Measurements from ENCODE around the gene CCT6B. TPM values are rescaled to one million over a fixed set of nuclear protein-coding genes. Genes with fewer than 3 reads are reported as not detected.

Gene CCT6B
- total and polyA plus RNA-seq, 3 donors from 2014 or later, result 46.8 to 226 (median 56.5) TPM

DNA sequence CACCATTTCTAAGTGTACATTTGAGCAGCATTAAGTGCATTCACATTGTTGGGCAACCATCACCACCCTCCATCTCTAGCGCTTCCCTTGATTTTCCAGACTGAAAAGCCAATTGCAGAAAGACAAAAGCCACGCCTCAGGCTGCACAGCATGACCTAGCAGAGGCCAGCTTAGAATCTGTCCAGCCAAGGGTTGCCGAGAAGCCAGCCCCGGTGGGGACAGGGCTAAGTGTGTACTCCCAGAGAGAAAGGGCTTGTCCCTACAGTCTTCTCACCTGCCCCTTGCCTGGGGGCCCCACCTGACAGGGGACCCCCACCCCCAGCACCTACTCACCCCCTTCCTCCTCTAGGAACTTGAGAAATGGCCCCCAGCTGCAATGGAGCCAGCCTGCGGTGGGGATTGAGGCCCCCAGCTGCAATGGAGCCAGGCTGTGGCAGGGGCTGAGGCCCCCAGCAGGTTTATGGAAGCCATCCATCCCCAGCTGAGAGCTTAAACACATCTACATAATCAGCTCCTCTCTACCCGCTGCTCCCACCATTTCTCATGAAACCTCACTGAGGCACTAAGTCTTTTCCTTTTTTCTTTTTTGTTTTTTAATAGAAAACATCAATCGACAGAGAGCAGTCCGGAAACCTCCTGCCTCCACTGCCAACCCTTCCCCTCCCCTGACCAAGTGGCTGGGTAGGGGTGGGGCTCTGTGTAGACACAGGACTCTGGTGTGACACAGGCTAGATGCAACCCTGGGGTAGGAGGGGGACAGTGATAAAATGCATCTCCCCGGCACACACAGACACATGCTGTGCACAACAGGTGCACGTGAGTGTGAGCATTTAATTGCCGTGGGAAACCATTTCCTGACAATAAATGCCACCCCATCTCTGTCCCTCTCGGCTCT, 77.9 kb downstream of the CCT6B start:
- H3K36me3 ChIP-seq (ENCODE audit: low read depth, missing control alignments), result no peaks in the 10 kb centered on the region
- no peak for TF ChIP-seq POLR2A (IDR thresholded peaks at IDR 0.05)
- TF ChIP-seq, protein P1, sequence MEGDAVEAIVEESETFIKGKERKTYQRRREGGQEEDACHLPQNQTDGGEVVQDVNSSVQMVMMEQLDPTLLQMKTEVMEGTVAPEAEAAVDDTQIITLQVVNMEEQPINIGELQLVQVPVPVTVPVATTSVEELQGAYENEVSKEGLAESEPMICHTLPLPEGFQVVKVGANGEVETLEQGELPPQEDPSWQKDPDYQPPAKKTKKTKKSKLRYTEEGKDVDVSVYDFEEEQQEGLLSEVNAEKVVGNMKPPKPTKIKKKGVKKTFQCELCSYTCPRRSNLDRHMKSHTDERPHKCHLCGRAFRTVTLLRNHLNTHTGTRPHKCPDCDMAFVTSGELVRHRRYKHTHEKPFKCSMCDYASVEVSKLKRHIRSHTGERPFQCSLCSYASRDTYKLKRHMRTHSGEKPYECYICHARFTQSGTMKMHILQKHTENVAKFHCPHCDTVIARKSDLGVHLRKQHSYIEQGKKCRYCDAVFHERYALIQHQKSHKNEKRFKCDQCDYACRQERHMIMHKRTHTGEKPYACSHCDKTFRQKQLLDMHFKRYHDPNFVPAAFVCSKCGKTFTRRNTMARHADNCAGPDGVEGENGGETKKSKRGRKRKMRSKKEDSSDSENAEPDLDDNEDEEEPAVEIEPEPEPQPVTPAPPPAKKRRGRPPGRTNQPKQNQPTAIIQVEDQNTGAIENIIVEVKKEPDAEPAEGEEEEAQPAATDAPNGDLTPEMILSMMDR (IDR thresholded peaks at IDR 0.05), result no peak
- H3K9me3 ChIP-seq, result no peaks in the 10 kb centered on the region
- H3K4me3 ChIP-seq, result no peak overlapping the region
- H3K27ac ChIP-seq, result no peak overlapping the region
- intact Hi-C loops (cut with DNase I; ENCODE audit: low total_unique reads), result no loop called here
- no peaks in the 10 kb centered on the region for H3K27me3 ChIP-seq
- H3K4me1 ChIP-seq, result no peaks in the 10 kb centered on the region
- no peak for DNase-seq
- 41 to 52% methylated on average over 11 to 12 of the region's 12 CpGs for WGBS, 2 donors

DNA sequence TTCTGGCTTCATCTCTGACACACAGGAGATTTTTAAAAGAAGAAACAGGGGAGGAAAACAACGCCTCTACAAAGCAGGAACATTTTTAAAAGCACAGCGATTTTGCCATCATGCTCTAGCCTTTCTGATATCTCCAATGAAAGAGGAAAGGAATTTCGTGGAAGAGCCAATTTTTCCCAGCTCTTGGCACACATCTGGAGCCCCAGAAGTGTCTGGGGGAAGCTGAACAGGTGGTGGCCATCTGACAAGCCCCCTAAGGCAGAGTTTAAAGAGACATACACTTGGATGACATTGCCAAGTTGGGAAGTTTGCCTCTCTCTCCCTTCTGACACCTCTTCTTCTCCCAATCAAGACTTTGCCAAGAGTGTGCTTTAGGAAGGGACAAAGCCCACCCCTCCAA, 82.1 kb downstream of the CCT6B start:
- no peaks in the 10 kb centered on the region for H3K9me3 ChIP-seq
- no peak for DNase-seq
- no peaks in the 10 kb centered on the region for H3K4me1 ChIP-seq
- 36 to 50% methylated on average over 3 of the region's 3 CpGs for WGBS, 2 donors
- no peak overlapping the region for H3K27ac ChIP-seq
- no peak for TF ChIP-seq POLR2A (IDR thresholded peaks at IDR 0.05)
- TF ChIP-seq, protein P1 (IDR thresholded peaks at IDR 0.05), result no peak
- H3K27me3 ChIP-seq, result no peaks in the 10 kb centered on the region
- no peak overlapping the region for H3K4me3 ChIP-seq
- intact Hi-C loops (cut with DNase I; ENCODE audit: low total_unique reads), result no loop called here
- no peaks in the 10 kb centered on the region for H3K36me3 ChIP-seq (ENCODE audit: low read depth, missing control alignments)

Other genes starting within 250 kb of the CCT6B start
- 10 to 100 TPM; 20.2 to 21.6 TPM for gene ZNF830, start 80 bp upstream of the CCT6B start, total RNA-seq
- gene ZNF830, start 80 bp upstream of the CCT6B start, polyA plus RNA-seq (ENCODE audit: insufficient read depth, low read depth, low replicate concordance), result 20.6 TPM
- gene LIG3, start 19.1 kb upstream of the CCT6B start, total RNA-seq, result 10 to 100 TPM; 66.7 to 70.9 TPM
- 54.4 TPM for gene LIG3, start 19.1 kb upstream of the CCT6B start, polyA plus RNA-seq (ENCODE audit: insufficient read depth, low read depth, low replicate concordance)
- 10 to 100 TPM; 42.0 to 46.3 TPM for gene RFFL, start 102.2 kb upstream of the CCT6B start, total RNA-seq
- 68.6 TPM for gene RFFL, start 102.2 kb upstream of the CCT6B start, polyA plus RNA-seq (ENCODE audit: insufficient read depth, low read depth, low replicate concordance)
- gene RAD51D, start 158.4 kb upstream of the CCT6B start, total RNA-seq, result 10 to 100 TPM; 16.8 to 18.4 TPM
- 24.3 TPM for gene RAD51D, start 158.4 kb upstream of the CCT6B start, polyA plus RNA-seq (ENCODE audit: insufficient read depth, low read depth, low replicate concordance)
- gene FNDC8, start 160.2 kb upstream of the CCT6B start, total RNA-seq, result 100 to 1,000 TPM in 1 of 2 donors, 10 to 100 TPM in 1; 39.0 to 120 TPM
- gene FNDC8, start 160.2 kb upstream of the CCT6B start, polyA plus RNA-seq (ENCODE audit: insufficient read depth, low read depth, low replicate concordance), result 138 TPM
- 10 to 100 TPM; 14.6 to 15.4 TPM for gene NLE1, start 180.8 kb upstream of the CCT6B start, total RNA-seq
- 12.8 TPM for gene NLE1, start 180.8 kb upstream of the CCT6B start, polyA plus RNA-seq (ENCODE audit: insufficient read depth, low read depth, low replicate concordance)
- 1 to 10 TPM in 1 of 2 donors, under 1 TPM in 1; 0.68 to 1.1 TPM for gene UNC45B, start 186.4 kb upstream of the CCT6B start, total RNA-seq
- 2.2 TPM for gene UNC45B, start 186.4 kb upstream of the CCT6B start, polyA plus RNA-seq (ENCODE audit: insufficient read depth, low read depth, low replicate concordance)
- gene SLC35G3, start 232.9 kb upstream of the CCT6B start, total RNA-seq, result 1 to 10 TPM in 1 of 2 donors, under 1 TPM in 1; 0.99 to 4.1 TPM
- gene SLC35G3, start 232.9 kb upstream of the CCT6B start, polyA plus RNA-seq (ENCODE audit: insufficient read depth, low read depth, low replicate concordance), result 2.7 TPM

Data from testis (tissue), 3 donors.